Keratinocyte (primary cell): Measurements from ENCODE around the gene CXorf66. TPM values are rescaled to one million over a fixed set of nuclear protein-coding genes. Genes with fewer than 3 reads are reported as not detected.
"Not testable (repeated sequence)": the region's sequence is repeated elsewhere in the genome, so short reads cannot be mapped to it uniquely, and the experiment has no call there.

ENCODE experiments used
- DNase-seq: peaks from one replicate; pipeline ENCODE4 v3.0.0-alpha.2; 2011; ENCODE audit warnings: low read depth, missing footprints, low spot score
- FAIRE-seq: peaks from 2 replicates; lab custom pipeline; 2011; peaks lifted over from hg19 to GRCh38; lab: Jason Lieb, UNC
- H2AFZ ChIP-seq: 2 replicates; pipeline ENCODE4 v1.6.0; 2012; ENCODE audit warnings: low read length, control low read depth, inconsistent platforms; ENCODE audit not compliant: control insufficient read depth
- H3K27ac ChIP-seq: 2 replicates; pipeline ENCODE4 v1.5.1; 2011; ENCODE audit warnings: low read length; ENCODE audit not compliant: control insufficient read depth, insufficient read depth
- H3K27me3 ChIP-seq: 3 replicates; pipeline ENCODE4 v1.6.0; 2011; ENCODE audit warnings: low read length; ENCODE audit not compliant: control insufficient read depth, insufficient read depth; ENCODE audit errors: extremely low read depth
- H3K36me3 ChIP-seq, 2 experiments: 2 replicates in 1 of 2; 3 replicates in 1 of 2; pipeline ENCODE4 v1.5.1; 2011; ENCODE audit warnings: low read length in 2 of 2, mild to moderate bottlenecking in 1 of 2; ENCODE audit not compliant: control insufficient read depth in 2 of 2, insufficient read depth in 2 of 2; ENCODE audit errors: extremely low read depth in 1 of 2
- H3K4me1 ChIP-seq: 3 replicates; pipeline ENCODE4 v1.5.1; 2011; ENCODE audit warnings: low read length; ENCODE audit not compliant: control insufficient read depth, insufficient read depth; ENCODE audit errors: extremely low read depth
- H3K4me2 ChIP-seq: 3 replicates; pipeline ENCODE4 v1.6.0; 2011; ENCODE audit warnings: low read depth, low read length; ENCODE audit not compliant: control insufficient read depth, insufficient read depth; ENCODE audit errors: extremely low read depth
- H3K4me3 ChIP-seq, 3 experiments: fragments of 200-600 bp in 1 of 3; sonication (generic) in 1 of 3; 2 replicates in 2 of 3; 3 replicates in 1 of 3; pipeline ENCODE4 v1.5.1; 2011 to 2016; ENCODE audit warnings: low read length in 3 of 3, mild to moderate bottlenecking in 3 of 3, control low read depth in 2 of 3, inconsistent platforms in 1 of 3, low read depth in 1 of 3, mixed read lengths in 1 of 3, mixed run types in 1 of 3, moderate library complexity in 1 of 3; ENCODE audit not compliant: control insufficient read depth in 2 of 3, insufficient read depth in 2 of 3; ENCODE audit errors: extremely low read depth in 1 of 3
- H3K79me2 ChIP-seq: 2 replicates; pipeline ENCODE4 v1.6.0; 2012; ENCODE audit warnings: low read length; ENCODE audit not compliant: control insufficient read depth, insufficient read depth
- H3K9ac ChIP-seq: 3 replicates; pipeline ENCODE4 v1.6.0; 2011; ENCODE audit warnings: low read length; ENCODE audit not compliant: control insufficient read depth, insufficient read depth; ENCODE audit errors: extremely low read depth
- H3K9me1 ChIP-seq: 3 replicates; pipeline ENCODE4 v1.6.0; 2011; ENCODE audit warnings: low read length; ENCODE audit not compliant: control insufficient read depth, insufficient read depth; ENCODE audit errors: extremely low read depth
- H3K9me3 ChIP-seq: 2 replicates; pipeline ENCODE4 v1.5.1; 2012; ENCODE audit warnings: low read depth, low read length; ENCODE audit not compliant: control insufficient read depth
- H4K20me1 ChIP-seq: 3 replicates; pipeline ENCODE4 v1.6.0; 2011; ENCODE audit warnings: low read length; ENCODE audit not compliant: control insufficient read depth, insufficient read depth; ENCODE audit errors: extremely low read depth
- EZH2 ChIP-seq: IDR thresholded peaks from one replicate; pipeline ENCODE4 v1.6.1; 2012; ENCODE audit warnings: inconsistent platforms, mild to moderate bottlenecking, low read length, moderate library complexity
- dilution Hi-C: fragments of 300-500 bp; cut with MboI; formaldehyde crosslinking; loops from one replicate; pipeline ENCODE4 v1.7.0; 2020; ENCODE audit warnings: low sequenced_read_pairs; ENCODE audit not compliant: extremely low pct_ligation_motif_present
- polyA plus RNA-seq, 5 experiments: library from polyadenylated mRNA; depleted of rRNA in 3 of 5; stranded (reverse) in 3 of 5; stranded (forward) in 1 of 5; unstranded in 1 of 5; fragments of >200 nt; gene quantifications; 1 replicate in 1 of 5; 2 replicates in 3 of 5; 3 replicates in 1 of 5; pipeline versions ENCODE4 v1.2.1 to v1.2.3, GENCODE V29; 2011 to 2012; ENCODE audit warnings: missing spikeins in 2 of 5, low read depth in 1 of 5, low replicate concordance in 1 of 5
- TF ChIP-seq, protein P1 (sequence below), 3 experiments: IDR thresholded peaks in 1 of 3; conservative IDR thresholded peaks in 1 of 3; optimal IDR thresholded peaks in 1 of 3; 2 replicates in 2 of 3; 3 replicates in 1 of 3; pipeline versions ENCODE3 to v1.5.1; 2011; ENCODE audit warnings: low read length in 3 of 3, mild to moderate bottlenecking in 3 of 3, moderate library complexity in 2 of 3, control low read depth in 1 of 3, inconsistent platforms in 1 of 3; ENCODE audit not compliant: insufficient read depth in 2 of 3; ENCODE audit errors: extremely low read depth in 1 of 3

The CXorf66 gene
- polyA plus RNA-seq, 1 donor (not counting 4 experiments of a cell fraction or from before 2014, with no cell fraction given) = not detected

DNA sequence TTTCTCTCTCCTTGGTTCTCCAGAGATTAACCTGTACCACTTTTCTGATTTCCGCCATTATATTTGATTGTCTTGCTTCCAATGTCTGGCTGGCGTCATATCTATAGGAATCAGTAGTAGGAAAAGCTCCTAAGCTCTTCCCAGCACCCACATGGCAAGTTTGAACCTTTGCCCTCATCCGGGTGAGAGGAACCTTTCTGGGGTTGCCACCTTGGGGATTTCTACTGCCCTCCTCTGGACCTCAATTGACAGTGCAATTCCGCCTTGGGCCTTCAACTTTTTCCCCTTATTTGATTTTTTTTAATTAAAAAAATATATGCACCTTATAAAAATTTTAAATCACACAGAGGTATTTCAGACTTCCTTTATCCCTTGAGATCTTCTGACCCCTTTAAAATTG lies 2.0 kb upstream of the CXorf66 start:
- no peak overlapping the region for H2AFZ ChIP-seq
- H3K9me3 ChIP-seq = no peaks in the 10 kb centered on the region
- no peak overlapping the region for H3K4me2 ChIP-seq
- no peaks in the 10 kb centered on the region for H3K79me2 ChIP-seq
- no peaks in the 10 kb centered on the region for H3K36me3 ChIP-seq
- H3K4me3 ChIP-seq = no peak overlapping the region
- TF ChIP-seq, protein P1, sequence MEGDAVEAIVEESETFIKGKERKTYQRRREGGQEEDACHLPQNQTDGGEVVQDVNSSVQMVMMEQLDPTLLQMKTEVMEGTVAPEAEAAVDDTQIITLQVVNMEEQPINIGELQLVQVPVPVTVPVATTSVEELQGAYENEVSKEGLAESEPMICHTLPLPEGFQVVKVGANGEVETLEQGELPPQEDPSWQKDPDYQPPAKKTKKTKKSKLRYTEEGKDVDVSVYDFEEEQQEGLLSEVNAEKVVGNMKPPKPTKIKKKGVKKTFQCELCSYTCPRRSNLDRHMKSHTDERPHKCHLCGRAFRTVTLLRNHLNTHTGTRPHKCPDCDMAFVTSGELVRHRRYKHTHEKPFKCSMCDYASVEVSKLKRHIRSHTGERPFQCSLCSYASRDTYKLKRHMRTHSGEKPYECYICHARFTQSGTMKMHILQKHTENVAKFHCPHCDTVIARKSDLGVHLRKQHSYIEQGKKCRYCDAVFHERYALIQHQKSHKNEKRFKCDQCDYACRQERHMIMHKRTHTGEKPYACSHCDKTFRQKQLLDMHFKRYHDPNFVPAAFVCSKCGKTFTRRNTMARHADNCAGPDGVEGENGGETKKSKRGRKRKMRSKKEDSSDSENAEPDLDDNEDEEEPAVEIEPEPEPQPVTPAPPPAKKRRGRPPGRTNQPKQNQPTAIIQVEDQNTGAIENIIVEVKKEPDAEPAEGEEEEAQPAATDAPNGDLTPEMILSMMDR (optimal IDR thresholded peaks at IDR 0.05 in 1 of 3, IDR thresholded peaks at IDR 0.05 in 1 of 3, conservative IDR thresholded peaks at IDR 0.05 in 1 of 3; ENCODE audit: extremely low read depth in 1 of 3, insufficient read depth in 2 of 3, low read length in 3 of 3) = peak in 2 of 3 experiments; percentile 33 to 42
- TF ChIP-seq EZH2 = no peak
- dilution Hi-C loops = no loop called here
- no peaks in the 10 kb centered on the region for H3K4me1 ChIP-seq
- H3K27me3 ChIP-seq = no peaks in the 10 kb centered on the region
- no peak for DNase-seq
- no peaks in the 10 kb centered on the region for H4K20me1 ChIP-seq
- no peaks in the 10 kb centered on the region for H3K9me1 ChIP-seq
- no peak overlapping the region for H3K27ac ChIP-seq
- H3K9ac ChIP-seq = no peak overlapping the region
- FAIRE-seq = no peak

DNA sequence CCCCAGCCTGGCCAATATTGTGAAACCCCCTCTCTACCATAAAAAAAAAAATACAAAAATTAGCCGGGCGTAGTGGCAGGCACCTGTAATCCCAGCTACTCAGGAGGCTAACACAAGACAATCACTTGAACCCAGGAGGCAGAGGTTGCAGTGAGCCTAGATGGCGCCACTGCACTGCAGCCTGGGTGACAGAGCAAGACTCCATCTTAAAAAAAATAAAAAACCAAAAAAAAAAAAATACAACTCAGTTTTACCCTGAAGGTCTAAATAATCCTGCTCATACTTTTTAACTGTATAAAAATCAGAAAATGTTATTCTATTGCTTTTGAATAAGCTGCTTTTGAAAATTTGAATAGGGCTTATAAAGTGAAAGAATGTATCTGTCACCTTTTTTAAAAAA lies 838 bp upstream of the CXorf66 start:
- FAIRE-seq, DNase-seq, H3K9me3 ChIP-seq, H3K9ac ChIP-seq, H2AFZ ChIP-seq, H3K4me1 ChIP-seq, H3K27me3 ChIP-seq, H3K79me2 ChIP-seq, H3K27ac ChIP-seq, H3K4me3 ChIP-seq, dilution Hi-C loops, H4K20me1 ChIP-seq, H3K36me3 ChIP-seq, H3K9me1 ChIP-seq, H3K4me2 ChIP-seq: not testable (repeated sequence)
- TF ChIP-seq, protein P1 (optimal IDR thresholded peaks at IDR 0.05 in 1 of 3, IDR thresholded peaks at IDR 0.05 in 1 of 3, conservative IDR thresholded peaks at IDR 0.05 in 1 of 3; ENCODE audit: extremely low read depth in 1 of 3, insufficient read depth in 2 of 3, low read length in 3 of 3) = peak in 1 of 3 experiments; percentile 25

DNA sequence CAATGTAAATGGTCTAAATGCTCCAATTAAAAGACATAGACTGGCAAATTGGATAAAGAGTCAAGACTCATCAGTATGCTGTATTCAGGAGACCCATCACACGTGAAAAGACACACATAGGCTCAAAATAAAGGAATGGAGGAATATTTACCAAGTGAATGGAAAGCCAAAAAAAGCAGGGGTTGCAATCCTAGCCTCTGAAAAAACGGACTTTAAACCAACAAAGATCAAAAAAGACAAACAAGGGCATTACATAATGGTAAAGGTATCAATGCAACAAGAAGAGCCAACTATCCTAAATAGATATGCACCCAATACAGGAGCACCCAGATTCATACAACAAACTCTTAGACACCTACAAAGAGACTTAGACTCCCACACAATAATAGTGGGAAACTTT lies 4.2 kb downstream of the CXorf66 start:
- dilution Hi-C loops = not testable (repeated sequence)

More for the DNA sequence above, 4.2 kb downstream of the CXorf66 start:
- not testable (repeated sequence) for H3K27ac ChIP-seq, H3K4me1 ChIP-seq, H3K9me1 ChIP-seq, H3K79me2 ChIP-seq, H3K9me3 ChIP-seq, H3K9ac ChIP-seq, FAIRE-seq, H3K4me3 ChIP-seq, H2AFZ ChIP-seq, H3K4me2 ChIP-seq, H4K20me1 ChIP-seq, H3K27me3 ChIP-seq, H3K36me3 ChIP-seq, DNase-seq
